HepG2 (cell line): Measurements from ENCODE around the gene ECPAS. TPM values are rescaled to one million over a fixed set of nuclear protein-coding genes. Genes with fewer than 3 reads are reported as not detected.
A peak's percentile ranks its signal among the peaks of the same experiment; 100 is the strongest.

Experiments
- AFF4 ChIP-seq: sonication (generic); formaldehyde crosslinking; IDR thresholded peaks from 2 replicates; pipeline ENCODE4 v1.4.0; 2020; ENCODE audit warnings: missing genetic modification reagents
- EZH2 ChIP-seq: conservative IDR thresholded peaks from 2 replicates; pipeline ENCODE4 v1.6.1; 2012; ENCODE audit warnings: mild to moderate bottlenecking, low read depth, low read length, moderate library complexity
- FOXC1 ChIP-seq: sonication (generic); formaldehyde crosslinking; IDR thresholded peaks from 2 replicates; pipeline ENCODE4 v1.8.0; 2022; ENCODE audit warnings: mild to moderate bottlenecking, missing genetic modification reagents, borderline replicate concordance
- MIER2 ChIP-seq: IDR thresholded peaks from 2 replicates; pipeline ENCODE4 v1.6.1; 2016; ENCODE audit warnings: missing biosample characterization, missing genetic modification reagents
- SNAPC2 ChIP-seq: sonication (generic); formaldehyde crosslinking; IDR thresholded peaks from 2 replicates; pipeline ENCODE4 v1.8.1; 2022; ENCODE audit warnings: mild to moderate bottlenecking, missing genetic modification reagents
- TMF1 ChIP-seq: sonication (generic); formaldehyde crosslinking; IDR thresholded peaks from 2 replicates; pipeline ENCODE4 v1.8.1; 2022; ENCODE audit warnings: low read depth, missing genetic modification reagents
- ZFY ChIP-seq: sonication (generic); formaldehyde crosslinking; IDR thresholded peaks from 2 replicates; pipeline ENCODE4 v1.4.0; 2020; ENCODE audit warnings: missing genetic modification reagents
- ZNF614 ChIP-seq: IDR thresholded peaks from 2 replicates; pipeline ENCODE4 v1.6.1; 2018; ENCODE audit warnings: missing biosample characterization, missing genetic modification reagents, inconsistent platforms, borderline replicate concordance
- polyA plus RNA-seq, 8 experiments: library from polyadenylated mRNA; depleted of rRNA in 3 of 8; stranded (reverse) in 7 of 8; unstranded in 1 of 8; fragments of >200 nt; fragmentation: Illumina TruSeq in 4 of 8; extraction: Trizol in 4 of 8; gene quantifications; 2 replicates each; pipeline versions ENCODE4 v1.2.1 to v1.2.3, GENCODE V29; 2011 to 2016; ENCODE audit warnings: low read depth in 4 of 8, missing spikeins in 1 of 8, mixed read lengths in 1 of 8; ENCODE audit not compliant: insufficient read depth in 1 of 8
- total RNA-seq, 5 experiments: library from RNA; depleted of rRNA; stranded (reverse); fragments of >200 nt; fragmentation: Illumina TruSeq; extraction: Trizol; gene quantifications; 2 replicates each; pipeline ENCODE4 v1.2.3, GENCODE V29; 2016; ENCODE audit warnings: low read depth in 1 of 5
- TF ChIP-seq, protein P1 (sequence below): sonication (generic); formaldehyde crosslinking; IDR thresholded peaks from 2 replicates; pipeline ENCODE4 v1.5.1; 2020; ENCODE audit warnings: mild to moderate bottlenecking, missing genetic modification reagents
- TF ChIP-seq, protein P2 (sequence below): IDR thresholded peaks from 2 replicates; pipeline ENCODE4 v1.6.1; 2018; ENCODE audit warnings: missing genetic modification reagents, mild to moderate bottlenecking, missing compliant biosample characterization
- TF ChIP-seq, protein P3 (sequence below): sonication (generic); formaldehyde crosslinking; IDR thresholded peaks from 2 replicates; pipeline ENCODE4 v1.9.0; 2021; ENCODE audit warnings: mild to moderate bottlenecking, missing genetic modification reagents

Gene ECPAS
- total and polyA plus RNA-seq, 2 of the 13 experiments (the other 11 are each of a cell fraction or from before 2014, with no cell fraction given): 35.3 to 58.0 TPM

DNA sequence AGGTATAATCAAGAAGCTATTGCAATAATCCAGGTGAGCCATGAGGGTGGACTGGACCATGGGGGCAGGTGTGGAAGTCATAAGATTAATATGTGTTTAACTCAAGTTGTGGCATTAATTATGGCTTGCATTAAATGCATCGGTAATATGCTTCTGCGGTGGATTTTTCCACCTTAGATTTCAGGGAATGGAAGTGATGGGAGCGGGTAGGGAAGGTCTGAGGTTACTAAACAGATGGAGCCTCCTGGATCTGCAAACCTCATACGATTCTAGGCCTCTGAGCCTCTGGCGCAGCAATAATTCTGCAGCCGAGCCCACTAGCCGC, 40.5 kb upstream of the ECPAS start (continued):
- TF ChIP-seq, protein P1, sequence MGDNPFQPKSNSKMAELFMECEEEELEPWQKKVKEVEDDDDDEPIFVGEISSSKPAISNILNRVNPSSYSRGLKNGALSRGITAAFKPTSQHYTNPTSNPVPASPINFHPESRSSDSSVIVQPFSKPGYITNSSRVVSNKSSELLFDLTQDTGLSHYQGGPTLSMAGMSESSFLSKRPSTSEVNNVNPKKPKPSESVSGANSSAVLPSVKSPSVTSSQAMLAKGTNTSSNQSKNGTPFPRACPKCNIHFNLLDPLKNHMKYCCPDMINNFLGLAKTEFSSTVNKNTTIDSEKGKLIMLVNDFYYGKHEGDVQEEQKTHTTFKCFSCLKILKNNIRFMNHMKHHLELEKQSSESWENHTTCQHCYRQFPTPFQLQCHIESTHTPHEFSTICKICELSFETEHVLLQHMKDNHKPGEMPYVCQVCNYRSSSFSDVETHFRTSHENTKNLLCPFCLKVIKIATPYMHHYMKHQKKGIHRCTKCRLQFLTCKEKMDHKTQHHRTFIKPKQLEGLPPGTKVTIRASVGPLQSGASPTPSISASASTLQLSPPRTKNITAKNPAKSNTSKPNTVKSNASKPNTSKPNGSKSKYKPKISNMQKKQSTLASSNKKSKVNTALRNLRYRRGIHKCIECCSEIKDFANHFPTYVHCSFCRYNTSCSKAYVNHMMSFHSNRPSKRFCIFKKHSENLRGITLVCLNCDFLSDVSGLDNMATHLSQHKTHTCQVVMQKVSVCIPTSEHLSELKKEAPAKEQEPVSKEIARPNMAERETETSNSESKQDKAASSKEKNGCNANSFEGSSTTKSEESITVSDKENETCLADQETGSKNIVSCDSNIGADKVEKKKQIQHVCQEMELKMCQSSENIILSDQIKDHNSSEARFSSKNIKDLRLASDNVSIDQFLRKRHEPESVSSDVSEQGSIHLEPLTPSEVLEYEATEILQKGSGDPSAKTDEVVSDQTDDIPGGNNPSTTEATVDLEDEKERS (CRISPR knock-in tag): 0 out of 2 replicates have a peak, but pooled peaks have one; percentile 50
- TF ChIP-seq TMF1 (CRISPR knock-in tag): peak; percentile 54; the same call in 1 of the 2 replicates
- TF ChIP-seq ZNF614 (CRISPR knock-in tag): 0 out of 2 replicates have a peak, but pooled peaks have one; percentile 41
- peak; percentile 74; the same call in 1 of the 2 replicates for TF ChIP-seq SNAPC2 (CRISPR knock-in tag)
- peak; percentile 64; the same call in 1 of the 2 replicates for TF ChIP-seq ZFY (CRISPR knock-in tag)
- 0 out of 2 replicates have a peak, but pooled peaks have one; percentile 9 for TF ChIP-seq MIER2 (CRISPR knock-in tag)
- TF ChIP-seq, protein P2, sequence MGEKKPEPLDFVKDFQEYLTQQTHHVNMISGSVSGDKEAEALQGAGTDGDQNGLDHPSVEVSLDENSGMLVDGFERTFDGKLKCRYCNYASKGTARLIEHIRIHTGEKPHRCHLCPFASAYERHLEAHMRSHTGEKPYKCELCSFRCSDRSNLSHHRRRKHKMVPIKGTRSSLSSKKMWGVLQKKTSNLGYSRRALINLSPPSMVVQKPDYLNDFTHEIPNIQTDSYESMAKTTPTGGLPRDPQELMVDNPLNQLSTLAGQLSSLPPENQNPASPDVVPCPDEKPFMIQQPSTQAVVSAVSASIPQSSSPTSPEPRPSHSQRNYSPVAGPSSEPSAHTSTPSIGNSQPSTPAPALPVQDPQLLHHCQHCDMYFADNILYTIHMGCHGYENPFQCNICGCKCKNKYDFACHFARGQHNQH: 0 out of 2 replicates have a peak, but pooled peaks have one; percentile 46
- TF ChIP-seq AFF4 (CRISPR knock-in tag): no peak
- TF ChIP-seq, protein P3, sequence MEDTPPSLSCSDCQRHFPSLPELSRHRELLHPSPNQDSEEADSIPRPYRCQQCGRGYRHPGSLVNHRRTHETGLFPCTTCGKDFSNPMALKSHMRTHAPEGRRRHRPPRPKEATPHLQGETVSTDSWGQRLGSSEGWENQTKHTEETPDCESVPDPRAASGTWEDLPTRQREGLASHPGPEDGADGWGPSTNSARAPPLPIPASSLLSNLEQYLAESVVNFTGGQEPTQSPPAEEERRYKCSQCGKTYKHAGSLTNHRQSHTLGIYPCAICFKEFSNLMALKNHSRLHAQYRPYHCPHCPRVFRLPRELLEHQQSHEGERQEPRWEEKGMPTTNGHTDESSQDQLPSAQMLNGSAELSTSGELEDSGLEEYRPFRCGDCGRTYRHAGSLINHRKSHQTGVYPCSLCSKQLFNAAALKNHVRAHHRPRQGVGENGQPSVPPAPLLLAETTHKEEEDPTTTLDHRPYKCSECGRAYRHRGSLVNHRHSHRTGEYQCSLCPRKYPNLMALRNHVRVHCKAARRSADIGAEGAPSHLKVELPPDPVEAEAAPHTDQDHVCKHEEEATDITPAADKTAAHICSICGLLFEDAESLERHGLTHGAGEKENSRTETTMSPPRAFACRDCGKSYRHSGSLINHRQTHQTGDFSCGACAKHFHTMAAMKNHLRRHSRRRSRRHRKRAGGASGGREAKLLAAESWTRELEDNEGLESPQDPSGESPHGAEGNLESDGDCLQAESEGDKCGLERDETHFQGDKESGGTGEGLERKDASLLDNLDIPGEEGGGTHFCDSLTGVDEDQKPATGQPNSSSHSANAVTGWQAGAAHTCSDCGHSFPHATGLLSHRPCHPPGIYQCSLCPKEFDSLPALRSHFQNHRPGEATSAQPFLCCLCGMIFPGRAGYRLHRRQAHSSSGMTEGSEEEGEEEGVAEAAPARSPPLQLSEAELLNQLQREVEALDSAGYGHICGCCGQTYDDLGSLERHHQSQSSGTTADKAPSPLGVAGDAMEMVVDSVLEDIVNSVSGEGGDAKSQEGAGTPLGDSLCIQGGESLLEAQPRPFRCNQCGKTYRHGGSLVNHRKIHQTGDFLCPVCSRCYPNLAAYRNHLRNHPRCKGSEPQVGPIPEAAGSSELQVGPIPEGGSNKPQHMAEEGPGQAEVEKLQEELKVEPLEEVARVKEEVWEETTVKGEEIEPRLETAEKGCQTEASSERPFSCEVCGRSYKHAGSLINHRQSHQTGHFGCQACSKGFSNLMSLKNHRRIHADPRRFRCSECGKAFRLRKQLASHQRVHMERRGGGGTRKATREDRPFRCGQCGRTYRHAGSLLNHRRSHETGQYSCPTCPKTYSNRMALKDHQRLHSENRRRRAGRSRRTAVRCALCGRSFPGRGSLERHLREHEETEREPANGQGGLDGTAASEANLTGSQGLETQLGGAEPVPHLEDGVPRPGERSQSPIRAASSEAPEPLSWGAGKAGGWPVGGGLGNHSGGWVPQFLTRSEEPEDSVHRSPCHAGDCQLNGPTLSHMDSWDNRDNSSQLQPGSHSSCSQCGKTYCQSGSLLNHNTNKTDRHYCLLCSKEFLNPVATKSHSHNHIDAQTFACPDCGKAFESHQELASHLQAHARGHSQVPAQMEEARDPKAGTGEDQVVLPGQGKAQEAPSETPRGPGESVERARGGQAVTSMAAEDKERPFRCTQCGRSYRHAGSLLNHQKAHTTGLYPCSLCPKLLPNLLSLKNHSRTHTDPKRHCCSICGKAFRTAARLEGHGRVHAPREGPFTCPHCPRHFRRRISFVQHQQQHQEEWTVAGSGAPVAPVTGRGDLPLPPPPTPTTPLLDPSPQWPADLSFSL (CRISPR knock-in tag): no peak
- TF ChIP-seq EZH2: no peak
- TF ChIP-seq FOXC1 (CRISPR knock-in tag): 0 out of 2 replicates have a peak, but pooled peaks have one; percentile 6
